HG02642 (cell line): ENCODE results near the gene ENPP3.

Experiments used
- ATAC-seq: cut with Tn5 transposase; IDR thresholded peaks from one replicate; pipeline ENCODE4 v1.9.1; 2021; ENCODE audit warnings: mild to moderate bottlenecking; ENCODE audit not compliant: unreplicated experiment, poor library complexity

ENPP3 gene

DNA sequence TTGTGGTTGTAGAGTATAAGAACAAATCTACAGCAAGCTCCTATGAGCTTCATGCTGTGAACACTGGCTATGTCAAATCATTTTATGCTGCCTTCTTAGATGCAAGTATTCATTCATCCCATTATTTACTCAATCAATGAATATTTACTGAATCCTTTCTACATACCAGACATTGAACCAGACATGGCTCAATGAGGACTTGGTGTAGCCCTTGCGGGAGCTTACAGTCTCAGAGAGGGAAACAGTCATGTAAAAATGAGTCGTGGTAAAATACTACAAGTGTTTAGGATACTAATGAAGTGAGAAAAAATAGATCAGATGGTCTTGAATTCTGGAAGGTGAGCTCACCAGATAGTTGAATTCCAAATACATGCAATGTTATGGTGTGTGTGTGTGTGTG, 125.9 kb downstream of the ENPP3 start:
- ATAC-seq = no peak

DNA sequence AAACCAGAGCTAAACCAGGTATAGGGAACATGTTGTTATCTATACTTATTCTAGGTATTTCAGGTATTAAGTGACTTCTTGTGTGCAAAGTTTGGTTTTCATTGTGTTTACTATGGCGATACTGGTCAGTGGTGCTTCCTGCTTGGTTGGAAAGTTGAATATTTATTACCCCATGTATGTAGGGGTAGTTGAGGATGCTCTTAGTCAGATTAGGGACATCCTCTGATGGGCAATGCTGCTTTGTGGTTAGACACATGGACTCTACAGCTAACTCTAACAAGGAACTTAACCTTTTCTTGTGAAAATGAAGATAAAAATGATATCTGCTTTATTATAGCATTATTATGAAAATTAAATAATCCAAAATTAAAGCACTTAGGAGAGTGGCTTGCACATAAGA, 126.6 kb downstream of the ENPP3 start:
- ATAC-seq = no peak

DNA sequence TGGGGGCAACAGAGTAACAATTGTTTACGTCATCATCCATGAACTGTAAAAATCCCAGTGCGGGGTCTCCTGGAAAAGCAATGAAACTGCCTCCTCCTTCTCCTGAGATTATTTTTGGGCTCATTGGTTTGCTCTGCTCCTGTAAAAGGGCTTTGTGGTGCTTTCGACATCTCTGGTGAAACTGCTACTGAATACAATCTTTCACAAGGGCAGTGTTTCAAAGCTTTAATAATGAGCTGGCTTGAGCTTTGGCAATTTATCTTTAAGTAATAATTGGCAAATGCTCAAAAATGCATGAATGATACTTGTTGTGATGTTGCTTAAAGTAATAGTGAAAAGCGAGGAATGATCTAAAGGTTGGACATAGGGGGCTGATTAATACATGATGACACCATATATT, 127.2 kb downstream of the ENPP3 start:
- no peak for ATAC-seq

DNA sequence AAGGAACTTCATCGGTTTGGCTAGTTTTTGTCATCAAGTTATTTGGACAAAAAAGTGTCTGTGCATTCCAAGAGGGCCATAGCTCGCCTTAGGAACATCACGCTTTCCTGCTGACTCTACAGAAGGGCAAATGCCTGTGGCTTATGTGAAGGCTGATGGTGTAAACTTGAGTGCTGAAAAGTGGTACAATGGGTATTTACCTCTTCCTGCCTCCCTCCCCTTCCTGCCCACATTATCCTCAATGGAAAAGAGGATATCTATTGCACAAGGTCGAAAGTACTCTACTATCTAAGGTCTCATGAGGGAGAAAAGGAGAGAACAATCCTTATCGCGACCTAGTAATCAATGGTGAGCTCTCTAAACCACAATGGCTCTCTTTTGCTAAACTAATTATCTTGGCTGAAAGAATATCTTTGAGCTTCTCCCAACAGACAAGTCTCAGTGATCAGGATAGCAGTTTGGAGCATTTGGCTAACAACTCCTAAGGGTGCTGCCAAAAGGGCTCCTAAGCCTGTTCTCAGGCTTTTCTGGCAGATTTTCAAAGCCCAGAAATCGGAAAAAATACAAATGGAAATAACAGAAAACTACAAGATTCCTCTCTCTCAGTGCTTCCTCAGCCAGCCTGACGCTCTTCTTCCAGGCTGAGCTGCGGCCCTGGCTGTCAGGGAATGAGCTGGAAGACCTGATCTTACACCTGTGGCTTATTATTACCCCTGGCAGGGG, 128.1 kb downstream of the ENPP3 start:
- ATAC-seq = no peak

DNA sequence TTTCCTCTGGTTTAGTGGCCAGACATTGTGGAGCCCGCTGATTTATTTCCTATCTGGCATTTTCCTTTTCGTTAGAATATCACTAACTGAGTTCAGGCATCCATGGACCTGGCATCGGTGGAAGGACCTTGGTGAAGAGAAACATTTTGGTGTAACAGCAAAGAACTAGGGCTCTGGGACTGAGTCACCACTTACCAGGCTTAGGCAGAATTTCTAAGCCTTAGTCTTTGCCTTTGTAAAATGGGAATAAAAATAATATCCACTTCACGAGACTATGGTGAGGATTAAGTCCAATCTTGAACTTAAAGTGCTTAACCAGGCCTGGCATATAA, 128.7 kb downstream of the ENPP3 start:
- no peak for ATAC-seq

DNA sequence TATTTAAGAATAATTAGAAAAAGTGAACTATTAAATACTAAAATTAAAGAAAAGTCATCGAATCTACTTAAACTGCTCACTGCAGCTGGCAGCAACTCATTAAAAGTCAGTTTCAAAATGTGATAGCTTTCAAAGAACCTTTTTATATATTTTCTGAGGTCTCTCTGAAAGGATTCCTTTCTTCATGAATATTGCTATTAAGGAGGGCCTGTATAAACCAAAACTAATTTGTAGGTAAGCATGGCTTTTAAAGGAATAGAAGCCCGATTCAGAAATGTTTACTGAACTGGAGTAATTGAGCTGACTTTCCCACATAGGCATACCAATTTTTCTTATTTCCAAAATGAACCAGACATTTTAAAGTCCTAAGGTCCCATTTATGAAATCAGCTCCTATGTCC, 129.5 kb downstream of the ENPP3 start:
- no peak for ATAC-seq

DNA sequence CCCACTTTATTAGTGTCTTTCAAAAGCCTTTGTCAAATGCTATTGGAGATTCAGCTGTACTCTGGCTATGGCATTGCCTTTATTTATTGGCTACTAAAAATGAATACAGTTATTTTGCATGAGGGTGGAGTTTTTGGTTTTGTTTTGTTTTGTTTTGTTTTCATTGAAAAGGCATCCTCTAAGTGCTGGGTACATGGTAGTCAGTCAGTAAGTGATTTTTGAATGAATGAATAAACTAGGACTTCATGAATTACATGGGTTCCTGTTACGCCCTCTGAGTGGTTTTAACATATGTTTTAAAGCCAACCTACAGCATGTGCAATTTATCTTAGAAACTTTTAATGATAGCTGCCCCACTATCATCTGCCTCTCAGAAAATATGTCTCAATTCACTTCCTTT, 131.9 kb downstream of the ENPP3 start:
- ATAC-seq = no peak

DNA sequence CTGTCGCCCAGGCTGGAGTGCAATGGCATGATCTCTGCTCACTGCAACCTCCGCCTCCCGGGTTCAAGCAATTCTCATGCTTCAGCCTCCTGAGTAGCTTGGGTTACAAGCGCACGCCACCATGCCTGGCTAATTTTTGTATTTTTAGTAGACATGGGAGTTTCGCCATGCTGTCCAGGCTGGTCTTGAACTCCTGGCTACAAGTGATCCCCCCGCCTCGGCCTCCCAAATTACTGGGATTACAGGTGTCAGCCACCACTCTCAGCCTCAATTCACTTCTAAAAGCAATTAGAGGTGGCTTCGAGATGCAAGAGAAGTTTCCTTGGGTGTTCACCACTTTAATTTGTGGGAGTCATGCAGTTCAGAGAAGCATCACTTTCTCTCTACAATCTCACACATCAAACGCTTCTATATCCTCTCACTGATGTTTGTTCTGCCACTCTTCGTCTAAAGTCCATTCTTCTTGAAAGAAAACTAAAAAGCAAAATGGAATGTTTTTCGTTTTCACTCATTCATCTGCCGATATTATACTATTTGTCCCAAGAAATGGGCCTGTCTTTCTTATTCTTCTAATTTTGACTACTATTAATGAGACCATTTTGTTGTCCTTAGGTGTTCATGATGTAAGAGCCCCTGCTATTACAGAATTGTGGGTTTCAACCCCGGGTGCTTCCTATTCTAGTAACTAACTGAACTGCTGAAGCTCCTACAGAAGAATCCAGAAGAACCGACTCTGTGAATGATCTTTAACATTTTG, 132.5 kb downstream of the ENPP3 start:
- ATAC-seq = no peak

DNA sequence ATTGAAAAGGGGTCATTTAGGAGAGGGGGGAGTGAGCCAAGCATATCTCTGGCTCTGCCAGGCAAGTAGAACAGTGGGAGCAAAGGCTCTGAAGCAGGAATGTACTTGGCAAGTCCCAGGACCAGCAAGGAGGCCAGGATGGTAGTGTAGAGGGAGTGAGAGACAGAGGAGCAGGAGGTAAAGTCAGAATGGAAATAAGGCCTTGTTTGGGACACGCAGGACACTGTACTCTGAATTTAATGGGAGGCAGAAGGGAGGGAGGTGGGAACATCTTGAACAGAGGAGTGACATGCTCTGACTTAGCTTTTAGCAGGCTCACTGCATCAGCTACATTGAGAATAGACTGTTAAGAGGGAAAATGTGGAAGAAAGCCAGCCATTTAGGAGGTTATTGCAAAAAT, 133.7 kb downstream of the ENPP3 start:
- no peak for ATAC-seq

DNA sequence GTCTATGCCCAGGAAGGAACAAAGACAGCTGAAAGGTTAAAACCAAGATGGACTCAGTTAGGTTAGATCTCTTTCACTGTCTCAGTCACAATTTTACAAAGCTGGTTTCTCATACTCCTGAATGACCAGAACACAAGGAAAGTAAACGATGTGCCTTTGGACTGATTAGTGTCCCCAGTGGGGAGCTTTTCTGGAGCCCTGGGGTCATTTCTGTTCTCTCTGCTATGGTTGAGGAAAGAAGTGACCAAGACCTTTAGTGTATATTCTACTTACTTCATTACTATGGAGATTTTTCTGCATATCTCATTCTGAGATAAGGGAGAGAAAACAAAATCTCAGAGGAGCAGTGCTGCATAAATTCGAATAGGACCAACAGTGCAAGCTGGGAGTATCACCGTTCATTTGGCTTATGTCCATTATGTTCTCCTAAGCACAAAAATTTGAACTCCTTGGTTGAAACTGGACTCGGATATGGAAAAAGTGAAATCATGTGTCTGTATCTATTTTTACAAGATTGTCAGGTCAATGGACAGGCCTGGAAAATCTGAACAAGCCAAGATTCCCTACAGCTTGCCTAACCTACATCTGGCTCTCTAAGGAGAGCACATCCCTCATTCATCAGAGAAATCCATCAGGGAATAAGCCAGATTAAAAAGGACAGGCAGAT, 136.3 kb downstream of the ENPP3 start:
- ATAC-seq = no peak

DNA sequence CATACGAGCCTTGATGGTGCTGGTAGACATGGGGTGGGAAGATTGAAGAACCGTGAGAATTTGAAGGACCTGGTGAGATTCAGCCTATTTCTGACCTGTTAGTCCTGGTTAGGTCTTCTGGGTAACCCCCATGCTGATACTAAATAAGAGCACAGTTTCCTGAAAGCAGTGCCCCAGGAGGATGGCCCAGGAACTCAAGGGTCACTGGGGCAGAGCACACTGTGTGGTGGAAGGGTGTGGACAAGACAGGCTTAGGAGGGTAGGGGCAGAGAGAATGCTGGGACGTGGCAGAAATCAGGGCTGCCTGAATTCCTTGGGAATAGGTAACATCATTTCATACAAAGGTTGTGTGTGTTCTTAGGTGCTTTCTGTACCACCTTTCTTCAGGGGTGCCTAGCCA, 138.8 kb downstream of the ENPP3 start:
- ATAC-seq = no peak

DNA sequence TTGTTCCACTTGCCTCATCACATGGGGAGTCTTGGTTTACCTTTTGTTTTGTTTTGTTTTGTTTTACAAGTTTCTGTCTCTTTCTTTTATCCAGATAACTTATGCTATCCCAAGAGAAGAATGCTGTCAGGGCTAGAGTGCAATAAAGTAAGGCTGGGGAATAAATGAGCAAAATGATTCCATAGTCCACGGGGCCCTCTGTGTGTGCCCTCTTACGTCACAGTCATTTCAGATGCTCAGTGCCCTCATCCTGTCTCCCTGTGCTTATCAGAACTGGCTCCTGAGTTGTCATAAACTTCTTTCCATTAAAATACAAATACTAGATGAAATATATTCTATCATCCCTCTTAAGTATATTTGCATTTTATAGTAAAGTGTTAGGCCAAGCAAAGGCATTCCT, 139.9 kb downstream of the ENPP3 start:
- ATAC-seq = no peak

DNA sequence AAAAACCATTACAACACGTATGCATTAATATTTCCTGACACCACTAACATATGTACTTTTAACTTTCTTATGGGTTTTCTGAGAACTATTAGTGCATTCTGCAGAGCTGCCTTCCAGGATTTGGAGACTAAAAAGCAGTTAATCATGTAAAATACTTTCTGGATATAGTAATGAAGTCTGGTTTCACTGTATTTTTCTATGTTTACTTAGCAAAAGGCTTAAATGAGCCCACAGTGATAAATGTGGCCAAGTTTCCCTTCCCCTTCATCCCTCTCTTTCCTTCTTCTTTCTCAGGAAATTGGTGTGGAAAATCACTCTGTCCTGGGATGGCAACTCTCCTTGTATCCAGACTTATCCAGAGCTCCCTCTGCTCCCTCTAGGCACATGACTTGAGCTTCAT, 141.1 kb downstream of the ENPP3 start:
- no peak for ATAC-seq

DNA sequence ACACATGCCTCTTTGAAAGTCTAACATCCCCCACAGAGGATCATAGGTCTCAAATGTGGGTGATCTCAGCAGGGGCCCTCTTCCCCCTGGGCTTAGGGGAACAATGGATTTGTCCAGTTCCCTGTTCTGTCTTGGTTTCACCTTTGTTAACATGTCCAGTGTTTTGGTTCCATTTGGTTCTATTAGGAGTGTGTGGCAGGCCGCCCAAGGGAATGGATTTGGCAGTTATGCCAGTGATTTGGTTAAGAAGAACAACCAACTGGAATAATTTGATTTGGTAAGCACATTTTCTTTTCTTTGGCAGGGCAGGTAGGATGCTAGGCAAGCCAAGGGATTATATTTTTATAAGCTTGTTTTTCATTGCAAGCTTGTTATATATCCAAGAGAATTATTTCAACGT, 142.2 kb downstream of the ENPP3 start:
- no peak for ATAC-seq

DNA sequence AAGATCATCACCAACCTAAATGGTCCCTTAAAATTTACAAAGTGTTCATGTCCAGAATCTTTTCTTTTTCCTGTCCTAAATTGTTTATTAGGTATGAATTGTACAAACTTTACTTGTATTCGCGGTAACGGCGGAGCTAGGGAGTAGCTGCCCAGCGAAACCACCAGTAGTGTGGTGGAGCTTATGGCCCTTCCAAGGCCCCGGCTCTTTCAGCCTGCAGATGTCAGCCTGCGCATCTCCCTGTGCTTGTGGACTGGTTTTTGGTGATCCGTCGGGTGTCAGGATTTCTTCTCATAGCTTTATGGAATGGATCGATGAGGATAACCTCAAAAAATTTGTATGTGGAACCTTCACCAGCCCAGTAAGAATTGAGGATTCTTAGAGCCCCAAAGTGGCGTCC, 143.5 kb downstream of the ENPP3 start:
- no peak for ATAC-seq

DNA sequence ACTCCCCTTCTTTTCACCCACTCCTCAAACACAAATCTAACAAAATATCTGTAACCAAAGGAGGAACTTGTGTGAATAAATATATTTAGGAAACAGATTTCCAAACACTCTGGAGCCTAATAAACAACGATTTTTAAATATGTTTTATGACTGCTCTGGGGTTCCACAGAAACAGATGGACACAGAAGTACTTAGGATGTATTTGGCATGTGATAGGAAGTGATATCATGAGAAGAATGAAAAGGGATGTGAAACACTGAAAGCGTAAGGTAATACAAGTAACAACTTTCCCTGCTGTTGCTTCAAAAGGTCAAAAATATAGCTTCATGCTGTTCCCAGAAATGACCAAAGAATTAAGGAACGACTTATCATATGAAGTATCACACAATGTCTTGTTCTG, 144.6 kb downstream of the ENPP3 start:
- ATAC-seq = no peak

DNA sequence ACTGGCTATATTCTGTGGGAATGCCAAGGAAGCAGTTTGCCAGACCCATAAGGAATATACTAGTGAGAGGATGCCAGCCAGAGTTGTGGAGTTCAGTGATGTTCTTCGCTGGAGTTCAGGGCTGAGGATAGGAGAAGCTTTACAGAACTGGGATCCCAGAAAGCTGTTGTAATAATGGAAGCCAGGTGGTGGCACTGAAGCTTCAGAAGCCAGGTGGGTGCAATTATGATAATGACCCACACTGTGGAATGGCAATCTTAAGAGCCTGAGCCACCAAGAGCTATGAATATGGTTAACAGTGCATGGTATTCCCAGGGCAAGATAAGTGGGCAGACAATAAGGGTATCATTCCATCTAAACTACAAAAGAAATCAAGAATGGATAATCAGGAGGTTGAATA, 145.7 kb downstream of the ENPP3 start:
- ATAC-seq = no peak

DNA sequence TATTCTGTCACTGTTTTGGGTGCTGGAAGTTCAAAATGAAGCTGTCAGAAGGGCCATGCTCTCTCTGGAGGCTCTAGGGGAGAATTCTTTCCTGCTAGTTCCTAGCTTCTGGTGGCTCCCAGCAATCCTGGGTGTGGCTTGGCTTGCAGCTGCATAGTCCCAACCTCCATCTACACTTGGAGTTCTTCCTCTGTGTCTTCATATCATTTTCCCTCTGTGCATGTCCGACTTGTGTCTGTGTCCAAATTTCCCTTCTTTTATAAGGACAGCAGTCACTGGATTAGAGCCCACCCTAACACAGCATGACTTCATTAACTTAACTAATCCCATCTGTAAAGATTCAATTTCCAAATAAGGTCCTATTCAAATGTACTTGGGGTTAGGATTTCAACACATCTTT, 147.5 kb downstream of the ENPP3 start:
- no peak for ATAC-seq

DNA sequence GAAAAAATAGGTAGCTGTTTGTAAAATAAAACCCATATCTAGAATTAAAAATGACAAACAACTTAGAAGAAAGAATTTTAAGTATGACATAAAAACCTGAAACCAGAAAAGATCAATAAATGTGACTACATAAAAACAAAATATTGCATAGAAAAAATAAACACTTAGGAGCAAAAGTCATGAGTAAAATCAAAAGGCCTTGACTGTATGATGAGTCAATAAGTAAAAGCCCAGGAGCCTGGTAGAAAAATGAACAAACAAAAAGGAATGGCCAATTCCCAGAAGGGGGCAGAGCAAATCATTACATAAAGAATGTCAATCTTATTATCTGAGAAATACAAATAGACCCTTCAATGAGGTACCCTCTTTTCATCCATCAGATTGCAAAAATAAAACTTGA, 150.0 kb downstream of the ENPP3 start:
- ATAC-seq = no peak

DNA sequence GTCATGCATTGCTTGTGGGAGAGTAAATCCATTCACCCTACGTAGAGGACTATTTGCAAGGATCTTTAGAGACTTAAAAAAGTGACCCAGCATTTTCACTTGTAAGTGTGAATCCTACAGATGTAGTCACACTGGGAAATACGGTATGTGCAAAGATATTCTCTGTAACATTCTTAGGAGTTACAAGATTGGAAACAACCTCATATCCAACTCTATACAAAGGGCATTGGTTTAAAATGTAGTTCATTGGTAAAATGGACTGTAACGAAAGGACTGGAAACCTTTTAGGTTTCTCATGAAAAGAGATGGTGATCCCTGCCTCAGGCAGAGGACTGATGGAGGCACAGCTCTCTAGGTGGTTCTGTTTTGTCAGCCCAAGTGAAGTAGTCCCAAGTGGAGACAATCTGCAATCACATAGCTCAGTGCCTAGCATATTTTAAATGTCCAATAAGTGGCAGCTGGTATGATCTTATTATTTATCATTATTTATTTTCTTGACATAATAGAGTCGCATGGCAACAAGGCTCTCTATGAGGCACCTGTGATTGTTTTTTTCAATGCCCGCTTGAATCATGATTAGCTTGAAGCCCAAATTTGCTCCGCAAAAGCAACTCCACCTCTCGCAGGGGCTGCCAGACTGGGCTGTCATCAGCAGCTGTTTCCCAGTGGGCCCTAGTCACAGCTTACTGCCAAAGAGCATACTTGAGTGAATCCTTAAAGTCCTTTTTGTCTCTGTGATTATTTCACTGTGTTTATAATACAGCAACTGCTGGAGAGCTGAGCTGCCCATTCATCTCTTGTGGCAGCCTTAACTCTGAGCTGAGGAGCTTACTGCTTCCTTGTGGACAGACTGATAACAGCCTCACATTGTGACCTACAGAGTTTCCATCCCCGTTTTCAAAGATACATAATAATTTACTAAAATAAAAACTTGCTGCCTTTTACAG, 150.9 kb downstream of the ENPP3 start:
- no peak for ATAC-seq

DNA sequence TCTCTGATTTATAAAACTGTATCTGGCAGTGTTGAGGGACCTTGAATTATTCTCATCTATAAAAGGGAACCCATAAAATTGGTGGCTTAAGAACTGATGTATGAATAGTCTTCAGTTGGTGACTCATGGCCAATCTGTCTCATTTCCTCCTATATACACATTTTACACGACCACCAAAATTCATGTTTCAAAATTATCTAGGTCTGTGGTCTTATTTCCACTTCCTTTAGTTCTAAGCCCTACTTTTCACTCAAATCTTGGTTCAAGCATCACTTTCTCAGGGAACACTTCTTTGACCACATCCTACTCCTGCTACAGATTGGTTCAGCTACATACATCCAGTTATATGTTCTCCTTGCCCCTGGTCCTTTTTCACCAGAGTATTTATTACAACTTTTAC, 152.1 kb downstream of the ENPP3 start:
- ATAC-seq = no peak
